Spleen (tissue), 11 donors: Measurements from ENCODE around the gene THSD4. TPM values are rescaled to one million over a fixed set of nuclear protein-coding genes. Genes with fewer than 3 reads are reported as not detected.

Source experiments
- DNase-seq: peaks from one replicate; pipeline ENCODE4 v3.0.0-alpha.2; 2020
- H3K27ac ChIP-seq, 8 donors: fragments of 200-600 bp; sonication (generic) in 7 of 8; 1 replicate in 4 of 8; 2 replicates in 4 of 8; pipeline versions ENCODE4 v1.5.0 to v1.8.0; 2016 to 2021; ENCODE audit warnings: inconsistent platforms in 4 of 8, mild to moderate bottlenecking in 4 of 8, moderate library complexity in 1 of 8
- H3K27me3 ChIP-seq, 7 donors: fragments of 200-600 bp; sonication (generic) in 6 of 7; replicated peaks in 1 of 7; 1 replicate in 4 of 7; 2 replicates in 3 of 7; pipeline versions ENCODE4 v1.5.0 to v1.8.0; 2016 to 2021; ENCODE audit warnings: inconsistent platforms in 3 of 7, mild to moderate bottlenecking in 1 of 7
- H3K36me3 ChIP-seq, 6 donors: fragments of 200-600 bp; sonication (generic) in 5 of 6; 1 replicate in 4 of 6; 2 replicates in 2 of 6; pipeline versions ENCODE4 v1.5.0 to v1.8.0; 2016 to 2021; ENCODE audit warnings: inconsistent platforms in 2 of 6
- H3K4me1 ChIP-seq, 6 donors: fragments of 200-600 bp; sonication (generic) in 5 of 6; 1 replicate in 3 of 6; 2 replicates in 3 of 6; pipeline versions ENCODE4 v1.5.0 to v1.8.0; 2016 to 2021; ENCODE audit warnings: inconsistent platforms in 3 of 6
- H3K4me3 ChIP-seq, 8 donors: fragments of 200-600 bp; sonication (generic) in 7 of 8; 1 replicate in 4 of 8; 2 replicates in 4 of 8; pipeline versions ENCODE4 v1.5.0 to v1.8.0; 2016 to 2021; ENCODE audit warnings: inconsistent platforms in 4 of 8, mild to moderate bottlenecking in 4 of 8, moderate library complexity in 2 of 8
- H3K9me3 ChIP-seq, 8 donors: fragments of 200-600 bp; sonication (generic) in 7 of 8; 1 replicate in 4 of 8; 2 replicates in 4 of 8; pipeline versions ENCODE4 v1.5.0 to v1.8.0; 2016 to 2021; ENCODE audit warnings: inconsistent platforms in 4 of 8
- CTCF ChIP-seq, 11 experiments: fragments of 200-600 bp in 7 of 11; fragments of 450-650 bp in 4 of 11; sonication (generic) in 4 of 11; IDR thresholded peaks in 8 of 11; conservative IDR thresholded peaks in 3 of 11; 1 replicate in 7 of 11; 2 replicates in 4 of 11; pipeline versions ENCODE4 v1.4.0 to v1.8.0; 2016 to 2021; ENCODE audit warnings: antibody characterized with exemption in 11 of 11, inconsistent platforms in 4 of 11, mild to moderate bottlenecking in 1 of 11
- POLR2A ChIP-seq, 3 donors: fragments of 450-650 bp; IDR thresholded peaks; one replicate each; pipeline ENCODE4 v1.5.1; 2017; ENCODE audit warnings: antibody characterized with exemption in 3 of 3, mild to moderate bottlenecking in 1 of 3
- POLR2AphosphoS5 ChIP-seq, 3 donors: sonication (generic); formaldehyde crosslinking; IDR thresholded peaks; one replicate each; pipeline ENCODE4 v1.5.1; 2017; ENCODE audit warnings: antibody characterized with exemption in 3 of 3
- WGBS, 5 donors: extraction: QIAGEN DNeasy Blood & Tissue Kit in 3 of 5; methylation state at CpG; one replicate each; pipeline versions ENCODE4 v1.1.5 to v1.1.7; 2013 to 2018; 5-methylcytosine and 5-hydroxymethylcytosine counted together
- intact Hi-C: fragments of 100-400 bp; cut with DNase I; formaldehyde crosslinking; loops from one replicate; pipeline ENCODE4 v1.15.0; 2023; ENCODE audit warnings: low total_unique reads
- polyA plus RNA-seq, 3 donors: library from polyadenylated mRNA; stranded (reverse); fragments of 200-250 nt; gene quantifications; one replicate each; pipeline ENCODE4 v1.2.1, GENCODE V29; 2013
- total RNA-seq, 7 donors: library from RNA; depleted of rRNA in 3 of 7; stranded (reverse); fragments of >200 nt in 3 of 7; fragmentation: NEBNext Ultra II Directional in 4 of 7; extraction: Animal tissue kit (Norgen Biotek cat#: 25700) in 4 of 7; gene quantifications; one replicate each; pipeline versions ENCODE4 v1.1.0 to v1.2.1, GENCODE V29; 2016 to 2021
- donor health status: healthy with polysubstance abuse.
- donor health status: DM: no; HTN: no; CAD: no; lungs with moderate emphysema.
- donor health status: DM: no; HTN: no; CAD: no.
- donor health status: Bipolar disorder and iron deficiency.
- donor health status: healthy.
- donor health status: DM: no; HTN: no; CAD: no.
- donor health status: DM: yes; HTN: yes; CAD: no.

Gene THSD4
- total and polyA plus RNA-seq, 10 donors: 0.29 to 11.3 (median 3.4) TPM

- no peaks in the 10 kb centered on the region for H3K9me3 ChIP-seq
- H3K4me3 ChIP-seq: no peak overlapping the region
- H3K27ac ChIP-seq: no peak overlapping the region
- intact Hi-C loops: no loop called here
- peaks cover 0 to 7% (median 0%) of the 10 kb centered on the region in 7 donors for H3K27me3 ChIP-seq
- no peak for DNase-seq
- 78 to 88% (median 83%) methylated on average over 3 of the region's 3 CpGs for WGBS, 5 donors
- no peaks in the 10 kb centered on the region for H3K36me3 ChIP-seq
- peaks cover 0 to 7% (median 0%) of the 10 kb centered on the region in 6 donors for H3K4me1 ChIP-seq
- TF ChIP-seq POLR2A (IDR thresholded peaks at IDR 0.05): no peak
- TF ChIP-seq CTCF (IDR thresholded peaks at IDR 0.05 in 8 of 11, conservative IDR thresholded peaks at IDR 0.05 in 3 of 11): no peak
Measured at GRCh38 chr15:71728881-71729280, 613.6 kb downstream of the THSD4 start.

GRCh38 chr15:71729319-71729718 lies 614.0 kb downstream of the THSD4 start:
- Histone ChIP-seq H3K4me1 (peaks cover 0 to 7% (median 0%) of the 10 kb centered on the region in 6 donors), H3K27ac (no peak overlapping the region), H3K4me3 (no peak overlapping the region), H3K27me3 (peaks cover 0 to 7% (median 0%) of the 10 kb centered on the region in 7 donors), H3K36me3 (no peaks in the 10 kb centered on the region), H3K9me3 (no peaks in the 10 kb centered on the region)
- WGBS, 5 donors: 45 to 67% (median 59%) methylated on average over 2 of the region's 2 CpGs
- TF ChIP-seq CTCF (IDR thresholded peaks at IDR 0.05 in 8 of 11, conservative IDR thresholded peaks at IDR 0.05 in 3 of 11) (no peak), POLR2AphosphoS5 (IDR thresholded peaks at IDR 0.05) (no peak), POLR2A (IDR thresholded peaks at IDR 0.05) (no peak)
- intact Hi-C loops: no loop called here
- no peak for DNase-seq

GRCh38 chr15:71730277-71731144 lies 615.2 kb downstream of the THSD4 start:
- 39 to 50% (median 43%) methylated on average over 15 of the region's 15 CpGs for WGBS, 5 donors
- Histone ChIP-seq H3K4me1 (peaks cover 0 to 7% (median 0%) of the 10 kb centered on the region in 6 donors), H3K27me3 (peaks cover 0 to 10% (median 0%) of the 10 kb centered on the region in 7 donors), H3K9me3 (no peaks in the 10 kb centered on the region), H3K36me3 (no peaks in the 10 kb centered on the region), H3K27ac (no peak overlapping the region), H3K4me3 (no peak overlapping the region)
- peak in 10 of 11 experiments; percentile 8 to 75 (median 63) for TF ChIP-seq CTCF (IDR thresholded peaks at IDR 0.05 in 8 of 11, conservative IDR thresholded peaks at IDR 0.05 in 3 of 11)
- TF ChIP-seq POLR2AphosphoS5 (IDR thresholded peaks at IDR 0.05): no peak
- no peak for DNase-seq
- intact Hi-C loops: loop anchor here (2.0 to 5.0 kb wide), 2 partner anchors 158 to 282 kb away; no protein-coding TSS in a partner anchor

- Histone ChIP-seq H3K9me3 (no peaks in the 10 kb centered on the region), H3K4me1 (peaks cover 0 to 7% (median 0%) of the 10 kb centered on the region in 6 donors), H3K27ac (no peak overlapping the region), H3K36me3 (no peaks in the 10 kb centered on the region), H3K27me3 (peaks cover 0 to 14% (median 0%) of the 10 kb centered on the region in 7 donors), H3K4me3 (no peak overlapping the region)
- intact Hi-C loops: loop anchor here (5.0 kb wide), 1 partner anchor 160 kb away; no protein-coding TSS in a partner anchor
- WGBS, 5 donors: 71 to 80% (median 73%) methylated on average over 2 of the region's 2 CpGs; no CpG with 5 or more reads in 1 of the 5 donors
- no peak for TF ChIP-seq POLR2AphosphoS5 (IDR thresholded peaks at IDR 0.05)
- TF ChIP-seq POLR2A (IDR thresholded peaks at IDR 0.05): no peak
- no peak for TF ChIP-seq CTCF (IDR thresholded peaks at IDR 0.05 in 8 of 11, conservative IDR thresholded peaks at IDR 0.05 in 3 of 11)
- no peak for DNase-seq
Measured at GRCh38 chr15:71732636-71733035, 617.4 kb downstream of the THSD4 start.
